ENCODE data around the gene MYOCOS.

Gene MYOCOS

DNA sequence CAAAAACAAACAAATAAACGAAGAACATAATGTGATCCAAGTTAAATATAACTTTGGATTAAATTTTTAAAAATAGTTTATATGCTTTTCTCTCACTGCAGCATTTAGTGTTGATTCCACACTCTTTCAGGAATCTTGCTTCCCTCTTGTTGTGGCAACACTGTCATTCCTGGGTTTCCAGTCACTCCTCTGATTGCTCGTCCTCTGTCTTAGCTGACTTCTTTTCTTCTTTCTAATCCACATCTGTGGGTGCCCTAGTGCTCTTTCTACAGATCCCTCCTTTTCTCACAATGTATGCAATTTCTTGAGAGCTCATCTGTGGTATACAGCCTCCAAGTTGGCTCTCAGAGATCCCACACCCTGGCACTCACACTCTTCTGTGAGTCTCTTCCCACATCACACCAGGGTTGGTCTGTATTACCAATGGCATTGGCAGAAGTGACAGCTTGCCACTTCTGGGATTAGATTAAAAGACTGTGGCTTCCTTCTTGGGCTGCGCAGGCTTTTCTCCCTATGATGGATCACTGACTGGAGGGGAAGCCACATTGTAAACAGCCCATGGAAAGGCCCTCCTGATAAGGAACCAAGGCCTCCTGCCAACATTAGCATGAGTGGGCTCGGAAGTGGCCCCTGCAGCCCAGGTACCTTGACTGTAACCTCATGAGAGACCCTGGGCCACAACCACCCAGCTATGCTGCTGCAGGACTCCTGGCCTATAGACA is 42.0 kb downstream of the MYOCOS start:
- no peak for DNase-seq

DNA sequence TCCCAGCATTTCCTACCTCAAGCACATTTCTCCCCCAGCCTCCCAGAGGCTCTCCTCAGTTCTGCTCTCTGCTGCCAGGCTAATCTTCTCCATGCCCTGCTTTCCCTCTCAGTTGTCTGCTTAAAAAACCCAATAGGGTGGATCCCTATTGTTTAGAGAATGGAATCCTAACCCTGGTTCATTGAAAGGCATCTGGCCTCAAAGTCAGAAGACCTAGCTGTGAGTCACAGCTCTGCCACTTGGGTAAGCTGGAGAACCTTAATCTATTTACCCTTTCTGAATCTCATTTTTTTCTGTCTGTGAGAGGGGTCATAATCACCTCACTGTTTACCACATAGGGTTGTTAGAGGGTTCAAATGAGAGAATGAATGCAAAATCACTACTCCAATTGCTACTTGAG is 42.9 kb downstream of the MYOCOS start:
- no peak for DNase-seq

DNA sequence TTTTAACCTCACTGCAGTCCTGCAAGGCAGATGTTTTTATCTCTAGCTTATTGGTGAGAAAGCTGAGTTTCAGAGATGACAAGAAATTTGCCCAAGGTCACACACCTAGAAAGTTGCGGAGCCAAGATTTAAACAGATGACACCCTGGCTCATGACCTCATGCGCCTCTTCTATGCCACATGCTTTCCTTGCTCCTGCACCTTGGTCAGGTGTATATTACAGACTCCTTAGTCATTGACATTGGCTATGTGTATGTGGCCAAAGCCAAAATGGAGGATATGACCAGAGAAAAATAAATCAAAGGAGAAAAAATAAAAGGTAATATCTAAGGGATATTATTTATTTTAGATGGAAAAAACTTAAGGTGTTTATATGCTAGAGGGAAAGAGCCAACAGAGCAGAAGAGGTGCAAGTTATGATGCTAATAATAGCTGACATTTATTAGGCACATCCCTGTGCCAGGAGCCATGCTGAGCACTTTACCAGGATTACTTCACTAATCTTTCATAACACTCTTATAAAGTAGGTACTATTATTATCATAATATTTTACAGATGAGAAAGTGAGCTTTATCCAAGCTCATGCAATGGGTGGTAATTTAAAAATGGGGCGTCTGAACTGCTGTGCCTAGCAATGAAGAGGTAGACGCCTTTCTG is 44.2 kb downstream of the MYOCOS start:
- DNase-seq: no peak

DNA sequence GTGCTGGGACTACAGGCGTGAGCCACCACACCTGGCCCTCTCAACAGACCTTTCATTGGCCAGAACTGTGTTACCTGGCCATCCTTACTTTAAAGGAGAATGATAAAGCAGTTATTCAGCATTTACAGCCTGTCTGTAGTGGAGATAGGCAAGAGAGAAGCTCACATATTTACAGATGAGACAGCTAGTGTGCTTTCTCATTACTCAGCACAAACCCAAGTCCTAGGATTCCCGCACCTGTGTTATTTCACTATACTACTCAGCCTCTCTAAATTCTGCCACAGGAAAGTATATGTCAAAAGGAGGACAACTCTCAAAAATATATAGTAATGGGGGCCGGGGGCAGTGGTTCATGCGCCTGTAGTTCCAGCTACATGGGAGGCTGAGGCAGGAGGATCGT is 46.3 kb downstream of the MYOCOS start:
- DNase-seq: no peak

DNA sequence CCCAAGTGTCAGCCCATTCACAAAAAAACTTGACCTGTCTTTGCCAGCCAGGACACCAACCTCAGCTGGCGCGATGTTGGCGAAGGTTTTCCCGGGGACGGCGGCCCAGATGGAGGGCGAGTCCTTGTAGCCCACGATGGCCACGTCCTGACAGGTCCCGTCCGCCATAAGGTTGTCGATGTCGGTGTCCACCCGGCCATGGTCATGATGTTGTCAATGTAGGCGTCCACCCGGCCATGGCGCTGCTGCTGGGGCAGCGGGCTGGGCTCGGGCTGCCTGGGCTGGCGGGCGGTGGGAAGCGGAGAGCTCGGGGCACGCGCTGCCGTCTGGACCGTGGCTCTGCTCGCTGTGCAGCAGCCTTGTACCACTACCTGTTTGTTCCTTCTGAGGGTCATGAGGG is 48.7 kb downstream of the MYOCOS start:
- DNase-seq: no peak

DNA sequence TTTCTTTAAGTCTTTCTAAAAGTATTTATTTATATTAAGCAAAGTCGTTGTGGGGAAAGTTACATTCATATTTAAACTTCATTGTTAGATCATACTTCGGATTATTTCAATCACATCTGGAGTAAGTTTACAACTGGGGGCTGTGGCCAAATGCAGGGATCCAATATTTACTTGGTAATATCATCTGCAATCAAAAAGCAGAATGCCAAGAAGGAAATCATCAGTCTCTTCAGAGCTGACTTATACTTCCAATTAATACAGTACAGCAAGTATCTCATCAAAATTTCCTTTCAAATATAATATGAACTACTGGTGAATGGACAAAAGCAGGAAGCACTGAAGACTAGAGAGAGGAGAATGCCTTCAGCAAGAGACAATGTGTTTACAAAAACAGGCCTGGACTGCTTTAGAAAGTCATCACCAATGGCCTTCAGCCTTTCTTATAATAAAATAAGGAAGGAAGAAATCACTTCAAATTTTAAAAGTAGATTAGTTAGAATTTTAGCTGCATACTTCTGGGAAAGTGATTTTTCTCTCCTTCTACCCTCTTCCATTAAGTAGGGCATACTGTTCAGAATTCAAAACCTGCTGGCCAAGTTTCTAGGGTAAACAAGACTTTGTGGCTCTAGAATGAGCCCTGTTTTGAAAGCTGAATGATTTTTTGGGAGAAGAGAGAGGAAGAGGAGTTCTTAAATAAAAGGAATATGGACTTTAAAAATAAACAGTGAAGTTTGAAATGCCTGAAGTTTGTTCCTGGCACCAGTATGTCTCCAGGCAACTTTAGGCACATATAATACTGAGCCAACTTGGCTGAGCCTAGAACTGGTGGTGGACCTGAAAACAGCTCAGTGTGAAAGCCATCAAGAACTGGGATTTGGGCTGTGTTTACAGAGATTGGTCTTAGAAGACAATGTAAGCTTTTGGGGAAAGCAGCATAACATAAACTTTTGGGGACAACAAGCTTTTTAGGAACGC is 52.7 kb downstream of the MYOCOS start:
- DNase-seq: no peak

Measured in stimulated activated CD4-positive, alpha-beta T cell treated with anti-CD3 and anti-CD28 coated beads, Interleukin-2, amount 100 ng/mL, for 24 hours (primary cell).